Epithelial cell of prostate (primary cell): ENCODE results near the gene PLA2G4D.

ENCODE experiments used
- DNase-seq: peaks from one replicate; pipeline ENCODE4 v3.0.0-alpha.2; 2011; ENCODE audit warnings: low read depth, low spot score
- H3K27ac ChIP-seq: fragments of 450-650 bp; 2 replicates; pipeline ENCODE4 v1.5.1; 2017; ENCODE audit warnings: mild to moderate bottlenecking

PLA2G4D gene

GRCh38 chr15:42130246-42130986, 36.1 kb upstream of the PLA2G4D start:
- H3K27ac ChIP-seq = no peak overlapping the region
- no peak for DNase-seq

GRCh38 chr15:42129364-42129763, 35.0 kb upstream of the PLA2G4D start:
- DNase-seq = no peak
- no peak overlapping the region for H3K27ac ChIP-seq

- no peak for DNase-seq
- no peak overlapping the region for H3K27ac ChIP-seq
Observed at GRCh38 chr15:42128476-42128875, 34.1 kb upstream of the PLA2G4D start.

GRCh38 chr15:42123546-42123945, 29.2 kb upstream of the PLA2G4D start:
- no peak for DNase-seq
- no peak overlapping the region for H3K27ac ChIP-seq

GRCh38 chr15:42121682-42122081, 27.3 kb upstream of the PLA2G4D start:
- H3K27ac ChIP-seq = no peak overlapping the region
- DNase-seq = no peak

GRCh38 chr15:42121021-42121420, 26.7 kb upstream of the PLA2G4D start:
- no peak overlapping the region for H3K27ac ChIP-seq

GRCh38 chr15:42120285-42120684, 25.9 kb upstream of the PLA2G4D start:
- no peak for DNase-seq
- no peak overlapping the region for H3K27ac ChIP-seq

More at GRCh38 chr15:42121021-42121420, 26.7 kb upstream of the PLA2G4D start:
- DNase-seq = no peak

- no peak overlapping the region for H3K27ac ChIP-seq
- no peak for DNase-seq
Observed at GRCh38 chr15:42119446-42119760, 25.0 kb upstream of the PLA2G4D start.

- DNase-seq = no peak
- no peak overlapping the region for H3K27ac ChIP-seq
Observed at GRCh38 chr15:42118650-42119445, 24.5 kb upstream of the PLA2G4D start.

- H3K27ac ChIP-seq = no peak overlapping the region
- DNase-seq = no peak
Observed at GRCh38 chr15:42111924-42112323, 17.6 kb upstream of the PLA2G4D start.

GRCh38 chr15:42110367-42110766, 16.0 kb upstream of the PLA2G4D start:
- DNase-seq = no peak

GRCh38 chr15:42108806-42109205, 14.4 kb upstream of the PLA2G4D start:
- H3K27ac ChIP-seq = no peak overlapping the region
- DNase-seq = no peak

More at GRCh38 chr15:42110367-42110766, 16.0 kb upstream of the PLA2G4D start:
- no peak overlapping the region for H3K27ac ChIP-seq

- no peak for DNase-seq
- H3K27ac ChIP-seq = peak overlapping the region; percentile 33
Observed at GRCh38 chr15:42108189-42108588, 13.8 kb upstream of the PLA2G4D start.

- DNase-seq = no peak
- H3K27ac ChIP-seq = peak overlapping the region; percentile 33
Observed at GRCh38 chr15:42107473-42107872, 13.1 kb upstream of the PLA2G4D start.

GRCh38 chr15:42106288-42106687, 11.9 kb upstream of the PLA2G4D start:
- no peak for DNase-seq
- H3K27ac ChIP-seq = no peak overlapping the region

GRCh38 chr15:42104095-42104891, 9.9 kb upstream of the PLA2G4D start:
- no peak overlapping the region for H3K27ac ChIP-seq
- DNase-seq = no peak

GRCh38 chr15:42102646-42103235, 8.4 kb upstream of the PLA2G4D start:
- DNase-seq = no peak
- H3K27ac ChIP-seq = peak overlapping the region; percentile 19

GRCh38 chr15:42101861-42102260, 7.5 kb upstream of the PLA2G4D start:
- no peak overlapping the region for H3K27ac ChIP-seq
- DNase-seq = no peak

- H3K27ac ChIP-seq = peak overlapping the region; percentile 82
- DNase-seq = peak; percentile 80
Observed at GRCh38 chr15:42100021-42100800, 5.8 kb upstream of the PLA2G4D start.

GRCh38 chr15:42097018-42097417, 2.7 kb upstream of the PLA2G4D start:
- DNase-seq = no peak
- no peak overlapping the region for H3K27ac ChIP-seq
